Body of pancreas (tissue), 4 donors: ENCODE results near the gene PLEK.

Source experiments
- POLR2A ChIP-seq, 3 donors: fragments of 450-650 bp; IDR thresholded peaks; one replicate each; pipeline ENCODE4 v1.6.1; 2016; ENCODE audit warnings: antibody characterized with exemption in 3 of 3, mild to moderate bottlenecking in 2 of 3
- TF ChIP-seq, protein P1 (sequence below), 7 experiments: fragments of 450-650 bp in 4 of 7; fragments of 200-600 bp in 3 of 7; sonication (generic) in 3 of 7; IDR thresholded peaks; one replicate each; pipeline ENCODE4 v1.5.1; 2016 to 2019; ENCODE audit warnings: antibody characterized with exemption in 7 of 7

DNA sequence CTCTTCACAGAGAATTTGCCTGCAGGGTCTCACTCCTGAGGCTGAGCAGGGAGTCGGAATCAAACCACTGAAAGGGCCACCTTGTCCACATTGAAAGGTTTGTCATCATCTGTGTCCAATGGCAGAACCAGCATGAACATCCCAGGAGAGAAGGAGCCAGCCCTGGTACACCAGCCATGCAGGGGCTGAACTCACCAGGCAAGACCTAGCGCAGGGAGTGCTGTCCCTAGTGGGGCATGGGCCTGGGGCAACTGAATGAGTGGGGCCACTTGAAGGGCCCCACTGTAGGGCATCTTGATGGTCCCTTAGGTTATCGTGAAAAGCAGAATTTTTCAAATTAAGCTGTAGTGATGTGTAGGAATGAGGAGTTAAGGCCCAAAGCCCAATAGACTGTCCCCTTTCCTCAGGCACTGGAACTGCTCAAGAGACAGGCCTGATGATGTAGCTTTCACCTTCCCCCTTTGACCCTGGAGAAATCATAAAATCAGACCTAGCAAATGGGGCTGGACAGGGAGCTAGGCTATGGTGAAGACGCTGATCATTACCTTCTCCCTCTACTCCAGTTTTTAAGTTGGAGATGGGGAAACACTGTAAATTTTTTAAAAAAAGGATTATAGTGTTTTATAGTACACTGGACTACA lies 8.4 kb upstream of the PLEK start:
- TF ChIP-seq, protein P1, sequence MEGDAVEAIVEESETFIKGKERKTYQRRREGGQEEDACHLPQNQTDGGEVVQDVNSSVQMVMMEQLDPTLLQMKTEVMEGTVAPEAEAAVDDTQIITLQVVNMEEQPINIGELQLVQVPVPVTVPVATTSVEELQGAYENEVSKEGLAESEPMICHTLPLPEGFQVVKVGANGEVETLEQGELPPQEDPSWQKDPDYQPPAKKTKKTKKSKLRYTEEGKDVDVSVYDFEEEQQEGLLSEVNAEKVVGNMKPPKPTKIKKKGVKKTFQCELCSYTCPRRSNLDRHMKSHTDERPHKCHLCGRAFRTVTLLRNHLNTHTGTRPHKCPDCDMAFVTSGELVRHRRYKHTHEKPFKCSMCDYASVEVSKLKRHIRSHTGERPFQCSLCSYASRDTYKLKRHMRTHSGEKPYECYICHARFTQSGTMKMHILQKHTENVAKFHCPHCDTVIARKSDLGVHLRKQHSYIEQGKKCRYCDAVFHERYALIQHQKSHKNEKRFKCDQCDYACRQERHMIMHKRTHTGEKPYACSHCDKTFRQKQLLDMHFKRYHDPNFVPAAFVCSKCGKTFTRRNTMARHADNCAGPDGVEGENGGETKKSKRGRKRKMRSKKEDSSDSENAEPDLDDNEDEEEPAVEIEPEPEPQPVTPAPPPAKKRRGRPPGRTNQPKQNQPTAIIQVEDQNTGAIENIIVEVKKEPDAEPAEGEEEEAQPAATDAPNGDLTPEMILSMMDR (IDR thresholded peaks at IDR 0.05): no peak
- no peak for TF ChIP-seq POLR2A (IDR thresholded peaks at IDR 0.05)
